Adrenal gland (tissue), 12 donors: ENCODE results near the gene FAM110C. TPM values are rescaled to one million over a fixed set of nuclear protein-coding genes. Genes with fewer than 3 reads are reported as not detected.
"Not testable (repeated sequence)": the region's sequence is repeated elsewhere in the genome, so short reads cannot be mapped to it uniquely, and the experiment has no call there.

Source experiments
- DNase-seq, 7 donors: peaks; one replicate each; pipeline ENCODE4 v3.0.0-alpha.2; 2019 to 2020
- H3K27ac ChIP-seq, 5 donors: fragments of 200-600 bp; sonication (generic) in 4 of 5; 1 replicate in 3 of 5; 2 replicates in 2 of 5; pipeline versions ENCODE4 v1.5.1 to v1.8.0; 2016 to 2020; ENCODE audit warnings: mild to moderate bottlenecking in 1 of 5
- H3K27me3 ChIP-seq: fragments of 200-600 bp; 2 replicates; pipeline ENCODE4 v1.8.0; 2021
- H3K36me3 ChIP-seq, 2 donors: fragments of 200-600 bp; replicated peaks in 1 of 2; 1 replicate in 1 of 2; 2 replicates in 1 of 2; pipeline versions ENCODE4 v1.5.1 to v1.8.0; 2018 to 2022
- H3K4me1 ChIP-seq, 2 donors: fragments of 200-600 bp; replicated peaks in 1 of 2; 1 replicate in 1 of 2; 2 replicates in 1 of 2; pipeline versions ENCODE4 v1.5.1 to v1.8.0; 2018 to 2021
- H3K4me3 ChIP-seq, 4 donors: fragments of 200-600 bp; sonication (generic) in 3 of 4; one replicate each; pipeline ENCODE4 v1.5.1; 2016 to 2018
- H3K9me3 ChIP-seq, 3 donors: fragments of 200-600 bp; sonication (generic) in 1 of 3; replicated peaks in 1 of 3; 1 replicate in 2 of 3; 2 replicates in 1 of 3; pipeline versions ENCODE4 v1.5.1 to v1.8.0; 2016 to 2021
- POLR2A ChIP-seq, 2 donors: fragments of 450-650 bp; IDR thresholded peaks; one replicate each; pipeline ENCODE4 v1.6.1; 2017; ENCODE audit warnings: antibody characterized with exemption in 2 of 2, mild to moderate bottlenecking in 2 of 2, moderate library complexity in 1 of 2
- WGBS, 4 donors: extraction: QIAGEN DNeasy Blood & Tissue Kit in 2 of 4; methylation state at CpG; one replicate each; pipeline versions ENCODE4 v1.1.5 to v1.1.7; 2013 to 2017; 5-methylcytosine and 5-hydroxymethylcytosine counted together
- intact Hi-C, 2 donors: fragments of 100-400 bp; cut with DNase I; formaldehyde crosslinking; loops; one replicate each; pipeline versions ENCODE4 v1.14.1 to v1.15.0; 2022 to 2023
- polyA plus RNA-seq, 3 donors: library from polyadenylated mRNA; stranded (reverse); fragments of 200-250 nt in 2 of 3; fragments of 350-450 nt in 1 of 3; fragmentation: Illumina TruSeq in 1 of 3; extraction: RNeasy Lipid Tissue Mini Kit (QIAGEN cat#74804) in 1 of 3; gene quantifications; one replicate each; pipeline ENCODE4 v1.2.3, GENCODE V29; 2013 to 2014
- total RNA-seq, 9 donors: library from RNA; depleted of rRNA in 4 of 9; stranded (reverse); fragments of >200 nt in 4 of 9; fragments of 120-200 nt in 1 of 9; fragmentation: NEBNext Ultra II Directional in 1 of 9; extraction: Animal tissue kit (Norgen Biotek cat#: 25700) in 1 of 9; gene quantifications; one replicate each; pipeline versions ENCODE4 v1.1.0 to v1.2.4, GENCODE V29; 2013 to 2023
- TF ChIP-seq, protein P1 (sequence below), 6 experiments: fragments of 450-650 bp in 4 of 6; fragments of 200-600 bp in 2 of 6; sonication (generic) in 1 of 6; IDR thresholded peaks; 1 replicate in 5 of 6; 2 replicates in 1 of 6; pipeline versions ENCODE4 v1.5.1 to v1.8.0; 2016 to 2021; ENCODE audit warnings: antibody characterized with exemption in 6 of 6, mild to moderate bottlenecking in 2 of 6, moderate library complexity in 1 of 6
- donor health status: healthy with polysubstance abuse.
- donor health status: Bipolar disorder and iron deficiency.
- donor health status: DM: yes; HTN: yes; CAD: no.
- donor health status: DM: no; HTN: no; CAD: no.
- donor health status: DM: no; HTN: no; CAD: no.
- donor health status: DM: yes; HTN: yes; CAD: no.

The FAM110C gene
- total and polyA plus RNA-seq, 12 donors, result 2.4 to 9.9 (median 7.0) TPM

DNA sequence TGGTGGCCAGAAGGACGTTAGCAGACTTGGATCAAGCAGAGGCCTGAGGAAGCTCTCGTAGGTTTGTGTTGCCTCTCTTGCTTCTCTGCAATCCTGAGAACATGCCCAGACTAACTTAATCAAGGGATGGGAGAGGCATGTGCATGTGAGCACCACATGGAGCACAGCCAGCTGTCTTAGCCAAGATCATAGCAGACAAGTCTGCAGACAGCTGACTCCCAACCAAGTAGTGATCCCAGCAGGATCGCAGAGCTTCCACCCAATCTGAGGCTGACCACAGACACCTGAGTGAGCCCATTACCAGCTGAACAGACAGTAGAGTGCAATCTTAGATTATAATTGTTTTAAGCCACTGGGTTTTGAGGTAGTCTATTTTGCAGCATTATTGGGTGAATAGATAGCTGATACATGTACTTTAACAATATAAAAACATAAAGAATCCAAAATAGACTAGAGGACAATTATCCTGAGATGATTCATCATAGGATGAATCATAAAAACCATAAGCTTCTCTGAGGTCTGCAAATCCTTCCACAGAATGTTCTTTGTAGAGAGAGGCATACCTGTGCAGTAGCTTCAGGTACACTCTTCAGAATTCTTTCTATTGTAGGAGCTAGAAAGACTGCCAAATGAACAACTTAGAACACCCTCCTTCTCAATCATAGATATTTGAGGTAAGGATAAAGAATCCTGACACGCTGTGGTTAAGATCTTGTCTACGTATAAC lies 25.2 kb upstream of the FAM110C start:
- no peak for TF ChIP-seq POLR2A (IDR thresholded peaks at IDR 0.05)
- TF ChIP-seq, protein P1, sequence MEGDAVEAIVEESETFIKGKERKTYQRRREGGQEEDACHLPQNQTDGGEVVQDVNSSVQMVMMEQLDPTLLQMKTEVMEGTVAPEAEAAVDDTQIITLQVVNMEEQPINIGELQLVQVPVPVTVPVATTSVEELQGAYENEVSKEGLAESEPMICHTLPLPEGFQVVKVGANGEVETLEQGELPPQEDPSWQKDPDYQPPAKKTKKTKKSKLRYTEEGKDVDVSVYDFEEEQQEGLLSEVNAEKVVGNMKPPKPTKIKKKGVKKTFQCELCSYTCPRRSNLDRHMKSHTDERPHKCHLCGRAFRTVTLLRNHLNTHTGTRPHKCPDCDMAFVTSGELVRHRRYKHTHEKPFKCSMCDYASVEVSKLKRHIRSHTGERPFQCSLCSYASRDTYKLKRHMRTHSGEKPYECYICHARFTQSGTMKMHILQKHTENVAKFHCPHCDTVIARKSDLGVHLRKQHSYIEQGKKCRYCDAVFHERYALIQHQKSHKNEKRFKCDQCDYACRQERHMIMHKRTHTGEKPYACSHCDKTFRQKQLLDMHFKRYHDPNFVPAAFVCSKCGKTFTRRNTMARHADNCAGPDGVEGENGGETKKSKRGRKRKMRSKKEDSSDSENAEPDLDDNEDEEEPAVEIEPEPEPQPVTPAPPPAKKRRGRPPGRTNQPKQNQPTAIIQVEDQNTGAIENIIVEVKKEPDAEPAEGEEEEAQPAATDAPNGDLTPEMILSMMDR (IDR thresholded peaks at IDR 0.05), result no peak
- intact Hi-C loops, result no loop called here
- 74 to 92% (median 83%) methylated on average over 4 to 5 of the region's 5 CpGs for WGBS, 4 donors

DNA sequence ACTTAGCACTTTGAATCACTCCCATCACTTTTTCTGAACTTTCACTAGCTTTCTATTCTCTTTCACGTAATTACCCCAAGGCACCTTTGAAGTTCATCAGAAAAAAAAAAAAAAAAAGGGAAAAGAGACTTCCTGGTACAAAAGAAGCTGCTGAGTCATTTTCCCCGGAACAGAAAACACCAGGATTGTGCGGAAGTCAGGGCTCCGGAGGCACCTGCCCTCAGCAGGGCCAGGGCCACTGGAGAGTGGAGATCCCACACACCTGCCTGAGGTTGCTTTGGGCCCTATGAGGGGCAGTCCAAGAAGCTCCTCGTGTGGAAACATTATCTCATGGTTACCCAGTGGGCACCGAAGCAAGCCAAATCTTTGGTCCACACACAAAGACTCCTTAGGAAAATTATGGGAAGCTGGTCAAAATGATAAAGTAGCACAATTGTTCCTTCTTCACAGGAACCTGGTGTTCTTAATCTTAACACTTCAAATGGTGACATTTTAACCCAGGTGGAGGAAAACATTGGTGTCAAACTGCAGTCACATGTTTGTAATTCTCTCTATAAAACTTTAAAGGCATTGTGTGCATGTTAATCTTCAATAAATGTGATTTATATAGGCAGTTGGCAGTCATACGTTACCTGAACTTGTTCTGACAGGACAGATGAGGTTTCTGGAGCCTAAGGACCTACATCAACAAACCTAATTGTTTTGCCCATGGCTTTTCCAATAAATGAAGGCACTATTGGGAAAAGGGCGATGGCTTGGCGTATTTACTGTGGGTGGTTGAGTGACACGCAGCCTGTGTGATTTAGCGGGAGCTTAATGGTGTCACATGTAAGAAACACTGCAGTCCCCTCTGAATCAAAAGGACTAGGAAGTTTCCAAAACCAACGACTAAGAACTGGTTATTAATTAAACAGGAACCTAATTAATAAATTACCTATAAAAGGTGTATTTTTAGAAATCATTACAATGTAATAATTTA lies 23.4 kb upstream of the FAM110C start:
- intact Hi-C loops, result no loop called here
- no peak overlapping the region for H3K27ac ChIP-seq
- no peak overlapping the region for H3K4me3 ChIP-seq
- DNase-seq, result no peak
- 67 to 70% (median 67%) methylated on average over 12 of the region's 12 CpGs for WGBS, 4 donors
- H3K4me1 ChIP-seq, result no peaks in the 10 kb centered on the region
- H3K27me3 ChIP-seq, result no peaks in the 10 kb centered on the region
- TF ChIP-seq, protein P1 (IDR thresholded peaks at IDR 0.05), result no peak
- TF ChIP-seq POLR2A (IDR thresholded peaks at IDR 0.05), result no peak
- H3K9me3 ChIP-seq, result no peaks in the 10 kb centered on the region
- no peaks in the 10 kb centered on the region for H3K36me3 ChIP-seq

More for the DNA sequence above, 25.2 kb upstream of the FAM110C start:
- no peak overlapping the region for H3K4me3 ChIP-seq
- no peaks in the 10 kb centered on the region for H3K9me3 ChIP-seq
- no peak for DNase-seq
- H3K36me3 ChIP-seq, result no peaks in the 10 kb centered on the region
- H3K4me1 ChIP-seq, result no peaks in the 10 kb centered on the region
- no peak overlapping the region for H3K27ac ChIP-seq
- H3K27me3 ChIP-seq, result no peaks in the 10 kb centered on the region

DNA sequence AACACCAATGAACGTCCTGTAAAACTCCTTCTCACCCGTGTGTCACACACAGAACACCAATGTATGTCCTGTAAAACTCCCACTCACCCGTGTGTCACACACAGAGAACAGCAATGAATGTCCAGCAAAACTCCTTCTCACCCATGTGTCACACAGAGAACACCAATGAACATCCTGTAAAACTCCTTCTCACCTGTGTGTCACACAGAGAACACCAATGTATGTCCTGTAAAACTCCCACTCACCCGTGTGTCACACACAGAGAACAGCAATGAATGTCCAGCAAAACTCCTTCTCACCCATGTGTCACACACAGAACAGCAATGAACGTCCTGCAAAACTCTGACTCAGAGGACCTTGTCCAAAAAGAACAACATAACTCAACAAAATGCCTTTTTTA lies 22.3 kb upstream of the FAM110C start:
- WGBS, 4 donors, result 42 to 50% (median 46%) methylated on average over 5 of the region's 5 CpGs
- H3K4me1 ChIP-seq, H3K27ac ChIP-seq, H3K27me3 ChIP-seq, intact Hi-C loops, DNase-seq, H3K4me3 ChIP-seq, H3K9me3 ChIP-seq, H3K36me3 ChIP-seq: not testable (repeated sequence)

DNA sequence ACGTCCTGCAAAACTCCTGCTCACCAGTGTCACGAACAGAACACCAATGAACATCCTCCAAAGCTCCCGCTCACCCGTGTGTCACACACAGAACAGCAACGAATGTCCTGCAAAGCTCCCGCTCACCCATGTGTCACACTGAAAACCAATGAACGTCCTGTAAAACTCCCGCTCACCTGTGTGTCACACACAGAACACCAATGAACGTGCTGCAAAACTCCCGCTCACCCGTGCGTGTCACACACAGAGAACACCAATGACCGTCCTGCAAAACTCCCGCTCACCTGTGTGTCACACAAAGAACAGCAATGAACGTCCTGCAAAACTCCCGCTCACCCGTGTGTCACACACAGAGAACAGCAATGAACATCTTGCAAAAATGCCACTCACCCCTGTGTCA lies 20.5 kb upstream of the FAM110C start:
- 80 to 88% (median 87%) methylated on average over 17 of the region's 17 CpGs for WGBS, 4 donors

DNA sequence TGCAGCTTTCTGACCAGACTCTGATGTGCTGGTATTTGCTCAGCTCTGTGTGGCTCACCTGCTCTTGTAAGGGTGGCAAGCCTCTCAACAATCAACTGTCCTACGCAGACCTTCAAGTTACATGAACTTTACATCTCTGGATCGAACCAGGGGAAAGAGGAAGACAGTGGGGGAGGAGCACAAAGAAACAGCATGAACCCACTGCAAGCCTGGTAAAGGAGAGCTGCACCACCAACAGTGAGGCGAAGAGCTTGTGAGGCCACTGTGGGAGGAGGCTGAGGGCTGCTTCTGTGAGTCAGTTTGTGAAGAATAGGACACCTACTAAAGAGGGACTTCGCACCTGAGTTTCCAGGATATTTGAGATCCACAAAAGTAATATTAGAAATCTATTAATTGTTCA lies 18.8 kb upstream of the FAM110C start:
- no peaks in the 10 kb centered on the region for H3K27me3 ChIP-seq
- H3K4me3 ChIP-seq, result no peak overlapping the region
- H3K9me3 ChIP-seq, result no peaks in the 10 kb centered on the region
- 77 to 89% (median 79%) methylated on average over 4 of the region's 4 CpGs for WGBS, 4 donors
- H3K27ac ChIP-seq, result no peak overlapping the region
- intact Hi-C loops, result no loop called here
- TF ChIP-seq, protein P1 (IDR thresholded peaks at IDR 0.05), result no peak
- no peak for TF ChIP-seq POLR2A (IDR thresholded peaks at IDR 0.05)
- no peak for DNase-seq
- no peaks in the 10 kb centered on the region for H3K4me1 ChIP-seq
- no peaks in the 10 kb centered on the region for H3K36me3 ChIP-seq

More for the DNA sequence above, 20.5 kb upstream of the FAM110C start:
- Histone ChIP-seq H3K36me3 (no peaks in the 10 kb centered on the region), H3K4me3 (no peak overlapping the region), H3K27ac (no peak overlapping the region), H3K4me1 (no peaks in the 10 kb centered on the region), H3K9me3 (no peaks in the 10 kb centered on the region), H3K27me3 (no peaks in the 10 kb centered on the region)
- DNase-seq, result no peak
- TF ChIP-seq POLR2A (IDR thresholded peaks at IDR 0.05), result no peak
- intact Hi-C loops, result no loop called here
